ENCODE measurements around the gene NACA. TPM values are rescaled to one million over a fixed set of nuclear protein-coding genes. Genes with fewer than 3 reads are reported as not detected.
"Not testable (repeated sequence)": the region's sequence is repeated elsewhere in the genome, so short reads cannot be mapped to it uniquely, and the experiment has no call there.

The NACA gene
- total RNA-seq, 1 donor from 2014 or later, result 673 TPM

GRCh38 chr12:56714431-56714929 is 10.6 kb downstream of the NACA start:
- TF ChIP-seq CTCF (IDR thresholded peaks at IDR 0.05), result no peak
- Histone ChIP-seq H3K36me3 (peaks cover 65% of the 10 kb centered on the region), H3K27ac (no peak overlapping the region)

DNA sequence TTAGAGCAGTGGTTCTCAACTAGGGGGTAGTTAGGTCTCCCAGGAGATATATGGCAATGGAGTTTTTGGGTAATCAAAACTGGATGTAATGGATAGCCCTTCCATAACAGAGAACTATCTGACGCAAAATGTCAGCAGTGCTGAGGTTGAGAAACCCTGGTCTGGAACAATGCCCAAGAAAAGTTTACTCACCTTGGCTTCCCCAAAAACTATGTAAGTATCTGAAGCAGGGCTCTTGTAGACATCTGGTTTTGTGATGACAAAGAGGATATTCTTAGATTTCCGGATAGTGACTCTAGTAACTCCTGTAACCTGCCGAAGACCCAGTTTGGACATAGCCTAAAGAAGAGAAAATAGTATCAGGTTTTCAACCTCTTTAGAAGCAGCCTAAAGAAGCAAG is 11.8 kb downstream of the NACA start:
- no peak for TF ChIP-seq CTCF (IDR thresholded peaks at IDR 0.05)
- Histone ChIP-seq H3K9me3 (no peaks in the 10 kb centered on the region), H3K4me3 (no peak overlapping the region), H3K27me3 (ENCODE audit: low read depth) (no peaks in the 10 kb centered on the region), H3K4me1 (no peaks in the 10 kb centered on the region), H3K27ac (no peak overlapping the region), H3K36me3 (peaks cover 56% of the 10 kb centered on the region)
- intact Hi-C loops (cut with DNase I), result no loop called here
- no peak for ATAC-seq
- DNase-seq, result no peak

More at GRCh38 chr12:56714431-56714929, 10.6 kb downstream of the NACA start:
- Histone ChIP-seq H3K27me3 (ENCODE audit: low read depth) (no peaks in the 10 kb centered on the region), H3K9me3 (no peaks in the 10 kb centered on the region), H3K4me3 (no peak overlapping the region), H3K4me1 (peaks cover 7% of the 10 kb centered on the region)
- DNase-seq, result no peak
- intact Hi-C loops (cut with DNase I), result no loop called here
- ATAC-seq, result no peak

DNA sequence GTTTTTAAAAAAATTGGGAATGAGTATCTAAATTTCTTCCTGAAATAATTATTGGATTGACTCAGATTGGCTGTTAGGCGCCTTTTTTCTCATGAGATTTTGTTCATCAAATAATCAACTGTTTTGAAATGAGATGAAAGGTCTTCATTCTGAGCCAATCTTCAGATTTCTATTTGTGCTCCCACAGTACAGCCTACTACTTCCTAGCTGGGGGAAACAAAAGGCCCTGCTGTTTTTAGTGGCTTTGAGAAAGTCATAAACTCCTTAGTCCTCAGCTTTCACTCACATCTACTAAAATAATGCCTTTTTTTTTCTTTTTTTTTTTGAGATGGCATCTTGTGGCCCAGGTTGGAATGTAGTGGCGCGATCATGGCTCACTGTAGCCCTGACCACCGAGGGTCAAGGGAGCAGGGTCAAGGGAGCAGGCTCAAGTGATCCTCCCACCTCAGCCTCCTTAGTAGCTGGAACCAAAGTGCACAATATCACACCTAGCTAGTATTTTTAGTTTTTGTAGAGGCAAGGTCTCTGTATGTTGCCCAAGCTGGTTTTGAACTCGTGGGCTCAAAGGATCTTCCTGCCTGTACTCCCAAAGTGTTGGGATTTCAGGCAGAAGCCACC is 15.2 kb downstream of the NACA start:
- Histone ChIP-seq H3K36me3 (peaks cover 39% of the 10 kb centered on the region), H3K4me1 (no peaks in the 10 kb centered on the region), H3K4me3 (no peak overlapping the region), H3K27ac (no peak overlapping the region), H3K27me3 (ENCODE audit: low read depth) (no peaks in the 10 kb centered on the region), H3K9me3 (no peaks in the 10 kb centered on the region)
- no peak for DNase-seq
- intact Hi-C loops (cut with DNase I), result no loop called here
- TF ChIP-seq CTCF (IDR thresholded peaks at IDR 0.05), result no peak
- no peak for ATAC-seq

GRCh38 chr12:56704522-56704921 is 20.6 kb downstream of the NACA start:
- H3K9me3 ChIP-seq; H3K27ac ChIP-seq; H3K4me3 ChIP-seq; H3K36me3 ChIP-seq; H3K4me1 ChIP-seq; H3K27me3 ChIP-seq (ENCODE audit: low read depth); intact Hi-C loops (cut with DNase I); DNase-seq; ATAC-seq: not testable (repeated sequence)

DNA sequence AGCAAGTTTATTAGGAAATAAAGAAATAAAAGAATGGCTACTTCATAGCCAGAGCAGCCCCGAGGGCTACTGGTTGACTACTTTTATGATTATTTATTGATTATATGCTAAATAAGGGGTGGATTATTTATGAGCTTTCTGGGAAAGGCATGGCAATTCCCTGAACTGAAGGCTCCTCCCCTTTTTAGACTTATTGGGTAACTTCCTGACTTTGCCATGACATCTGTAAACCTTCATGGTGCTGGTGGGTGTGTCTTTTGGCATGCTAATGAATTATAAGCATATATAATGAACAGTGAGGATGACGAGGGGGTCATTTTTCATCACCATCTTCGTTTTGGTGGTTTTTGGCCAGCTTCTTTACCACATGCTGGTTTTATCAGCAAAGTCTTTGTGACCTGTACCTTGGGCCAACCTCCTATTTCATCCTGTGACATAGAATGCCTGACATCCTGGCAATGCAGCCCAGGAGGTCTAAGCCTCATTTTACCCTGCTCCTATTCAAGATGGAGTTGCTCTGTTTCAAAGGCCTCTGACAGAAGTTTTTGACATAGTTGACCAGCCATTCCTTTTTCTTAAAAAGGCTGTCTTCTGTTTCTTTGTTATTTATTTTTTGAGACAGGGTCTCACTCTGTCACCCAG is 26.0 kb downstream of the NACA start:
- no peak for TF ChIP-seq CTCF (IDR thresholded peaks at IDR 0.05)
- Histone ChIP-seq H3K4me1 (no peaks in the 10 kb centered on the region), H3K27ac (no peak overlapping the region), H3K4me3 (no peak overlapping the region), H3K27me3 (ENCODE audit: low read depth) (no peaks in the 10 kb centered on the region), H3K36me3 (no peaks in the 10 kb centered on the region), H3K9me3 (no peaks in the 10 kb centered on the region)
- no peak for ATAC-seq
- intact Hi-C loops (cut with DNase I), result no loop called here
- DNase-seq, result no peak

Measured in lower lobe of right lung (tissue), 2 donors.